SK-N-SH treated with all-trans-retinoic acid at 6 μM for 48 hours (cell line): ENCODE data around the gene PSPH.
"Not testable (repeated sequence)": the region's sequence is repeated elsewhere in the genome, so short reads cannot be mapped to it uniquely, and the experiment has no call there.

Source experiments
- ATAC-seq: fragments of 200-7000 bp; cut with Tn5 transposase; 3 replicates; pipeline ENCODE4 v1.9.1; 2020; ENCODE audit warnings: mild to moderate bottlenecking, moderate library complexity
- ARNTL ChIP-seq: fragments of 450-650 bp; formaldehyde crosslinking; IDR thresholded peaks from 2 replicates; pipeline ENCODE4 v1.5.0; 2020; ENCODE audit warnings: low read depth, mild to moderate bottlenecking, moderate library complexity, borderline replicate concordance
- BACH2 ChIP-seq: fragments of 250-450 bp; sonication (Bioruptor Pico); IDR thresholded peaks from 2 replicates; pipeline ENCODE4 v1.9.0; 2021; ENCODE audit warnings: mild to moderate bottlenecking, borderline replicate concordance
- CREB5 ChIP-seq: fragments of 250-450 bp; sonication (Bioruptor Pico); IDR thresholded peaks from 2 replicates; pipeline ENCODE4 v1.5.1; 2020; ENCODE audit warnings: low read depth, mild to moderate bottlenecking, moderate library complexity
- CSDC2 ChIP-seq: fragments of 250-450 bp; sonication (Bioruptor Pico); IDR thresholded peaks from 2 replicates; pipeline ENCODE4 v1.5.0; 2020; ENCODE audit warnings: mild to moderate bottlenecking, moderate library complexity
- ESRRG ChIP-seq: fragments of 250-450 bp; sonication (Bioruptor Pico); IDR thresholded peaks from 2 replicates; pipeline ENCODE4 v1.6.1; 2021; ENCODE audit warnings: mild to moderate bottlenecking
- GLIS3 ChIP-seq: fragments of 250-450 bp; sonication (Bioruptor Pico); IDR thresholded peaks from 2 replicates; pipeline ENCODE4 v1.5.0; 2020; ENCODE audit warnings: mild to moderate bottlenecking, moderate library complexity
- ISL1 ChIP-seq: fragments of 250-450 bp; sonication (Bioruptor Pico); IDR thresholded peaks from 2 replicates; pipeline ENCODE4 v2.1.2; 2022; ENCODE audit warnings: mild to moderate bottlenecking, moderate library complexity
- OSR1 ChIP-seq: fragments of 250-450 bp; sonication (Bioruptor Pico); IDR thresholded peaks from 2 replicates; pipeline ENCODE4 v1.8.0; 2022; ENCODE audit warnings: moderate library complexity, mild to moderate bottlenecking, inconsistent platforms
- PATZ1 ChIP-seq: fragments of 250-450 bp; sonication (Bioruptor Pico); IDR thresholded peaks from 2 replicates; pipeline ENCODE4 v1.8.0; 2020; ENCODE audit warnings: mild to moderate bottlenecking, moderate library complexity, borderline replicate concordance
- PPARA ChIP-seq: fragments of 250-450 bp; sonication (Bioruptor Pico); IDR thresholded peaks from 2 replicates; pipeline ENCODE4 v1.5.0; 2020; ENCODE audit warnings: mild to moderate bottlenecking, borderline replicate concordance
- RARB ChIP-seq: fragments of 250-450 bp; sonication (Bioruptor Pico); IDR thresholded peaks from 2 replicates; pipeline ENCODE4 v1.8.0; 2021; ENCODE audit warnings: mild to moderate bottlenecking, moderate library complexity
- SNAI2 ChIP-seq: fragments of 250-450 bp; sonication (Bioruptor Pico); IDR thresholded peaks from 2 replicates; pipeline ENCODE4 v1.5.0; 2020; ENCODE audit warnings: mild to moderate bottlenecking, moderate library complexity
- TCF4 ChIP-seq: fragments of 250-450 bp; sonication (Bioruptor Pico); IDR thresholded peaks from 2 replicates; pipeline ENCODE4 v1.8.0; 2021; ENCODE audit warnings: mild to moderate bottlenecking, moderate library complexity, borderline replicate concordance
- ZFP3 ChIP-seq: fragments of 250-450 bp; sonication (Bioruptor Pico); IDR thresholded peaks from 2 replicates; pipeline ENCODE4 v1.5.0; 2020; ENCODE audit warnings: mild to moderate bottlenecking, moderate library complexity
- ZFP30 ChIP-seq: fragments of 450-650 bp; formaldehyde crosslinking; IDR thresholded peaks from 2 replicates; pipeline ENCODE4 v1.5.0; 2022; ENCODE audit warnings: mild to moderate bottlenecking, moderate library complexity
- ZNF565 ChIP-seq: fragments of 450-650 bp; formaldehyde crosslinking; conservative IDR thresholded peaks from 2 replicates; pipeline ENCODE4 v1.5.0; 2020; ENCODE audit warnings: low read depth, mild to moderate bottlenecking, moderate library complexity
- ZNF70 ChIP-seq: fragments of 450-650 bp; formaldehyde crosslinking; IDR thresholded peaks from 2 replicates; pipeline ENCODE4 v1.5.0; 2020; ENCODE audit warnings: mild to moderate bottlenecking, moderate library complexity
- TF ChIP-seq, protein P1 (sequence below): fragments of 250-450 bp; sonication (Bioruptor Pico); IDR thresholded peaks from 2 replicates; pipeline ENCODE4 v1.8.0; 2021; ENCODE audit warnings: low read depth, mild to moderate bottlenecking, moderate library complexity, borderline replicate concordance
- TF ChIP-seq, protein P2 (sequence below): fragments of 250-450 bp; sonication (Bioruptor Pico); IDR thresholded peaks from 2 replicates; pipeline ENCODE4 v1.5.1; 2021; ENCODE audit warnings: mild to moderate bottlenecking, moderate library complexity
- TF ChIP-seq, protein P3 (sequence below): fragments of 250-450 bp; sonication (Bioruptor Pico); IDR thresholded peaks from 2 replicates; pipeline ENCODE4 v1.5.0; 2020; ENCODE audit warnings: mild to moderate bottlenecking, moderate library complexity

Gene PSPH

DNA sequence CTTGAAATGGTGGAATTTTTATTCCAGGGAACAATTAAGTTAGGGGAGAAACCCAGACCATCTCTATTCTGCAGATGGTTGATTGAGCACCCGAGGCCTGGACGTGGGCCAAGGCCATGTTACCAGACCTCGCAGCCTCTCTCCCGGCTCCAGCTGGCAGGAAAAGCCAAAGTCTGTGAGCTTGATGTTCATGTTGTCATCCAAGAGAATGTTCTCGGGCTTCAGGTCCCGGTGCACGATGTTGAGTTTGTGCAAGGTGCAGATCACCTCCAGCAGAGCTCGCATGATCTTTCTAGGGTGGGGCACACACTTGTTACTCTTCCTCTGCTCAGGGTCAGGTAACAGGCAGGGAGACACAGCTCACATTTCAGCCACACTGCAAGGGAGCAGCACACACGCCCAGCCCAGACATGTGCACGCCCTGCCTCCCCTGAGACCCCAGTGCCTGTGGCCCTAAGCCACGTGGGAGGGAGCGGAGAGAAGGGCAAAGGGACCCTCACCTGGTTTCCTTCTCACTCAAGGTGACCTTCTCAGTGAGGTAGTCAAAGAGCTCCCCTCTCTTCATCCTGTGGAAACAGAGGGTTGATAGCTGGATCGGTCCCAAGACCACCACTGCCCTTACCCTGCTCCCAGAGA lies 32.0 kb upstream of the PSPH start (continued):
- TF ChIP-seq, protein P1, sequence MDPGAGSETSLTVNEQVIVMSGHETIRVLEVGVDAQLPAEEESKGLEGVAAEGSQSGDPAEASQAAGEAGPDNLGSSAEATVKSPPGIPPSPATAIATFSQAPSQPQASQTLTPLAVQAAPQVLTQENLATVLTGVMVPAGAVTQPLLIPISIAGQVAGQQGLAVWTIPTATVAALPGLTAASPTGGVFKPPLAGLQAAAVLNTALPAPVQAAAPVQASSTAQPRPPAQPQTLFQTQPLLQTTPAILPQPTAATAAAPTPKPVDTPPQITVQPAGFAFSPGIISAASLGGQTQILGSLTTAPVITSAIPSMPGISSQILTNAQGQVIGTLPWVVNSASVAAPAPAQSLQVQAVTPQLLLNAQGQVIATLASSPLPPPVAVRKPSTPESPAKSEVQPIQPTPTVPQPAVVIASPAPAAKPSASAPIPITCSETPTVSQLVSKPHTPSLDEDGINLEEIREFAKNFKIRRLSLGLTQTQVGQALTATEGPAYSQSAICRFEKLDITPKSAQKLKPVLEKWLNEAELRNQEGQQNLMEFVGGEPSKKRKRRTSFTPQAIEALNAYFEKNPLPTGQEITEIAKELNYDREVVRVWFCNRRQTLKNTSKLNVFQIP: no peak
- no peak for TF ChIP-seq PPARA (CRISPR knock-in tag)
- no peak for TF ChIP-seq OSR1 (CRISPR knock-in tag)
- TF ChIP-seq TCF4: peak; percentile 83
- TF ChIP-seq ISL1: peak; percentile 47
- TF ChIP-seq SNAI2 (CRISPR knock-in tag): peak; percentile 39; the same call in 1 of the 2 replicates
- no peak for TF ChIP-seq ZFP30 (CRISPR knock-in tag)
- TF ChIP-seq BACH2 (CRISPR knock-in tag): no peak

DNA sequence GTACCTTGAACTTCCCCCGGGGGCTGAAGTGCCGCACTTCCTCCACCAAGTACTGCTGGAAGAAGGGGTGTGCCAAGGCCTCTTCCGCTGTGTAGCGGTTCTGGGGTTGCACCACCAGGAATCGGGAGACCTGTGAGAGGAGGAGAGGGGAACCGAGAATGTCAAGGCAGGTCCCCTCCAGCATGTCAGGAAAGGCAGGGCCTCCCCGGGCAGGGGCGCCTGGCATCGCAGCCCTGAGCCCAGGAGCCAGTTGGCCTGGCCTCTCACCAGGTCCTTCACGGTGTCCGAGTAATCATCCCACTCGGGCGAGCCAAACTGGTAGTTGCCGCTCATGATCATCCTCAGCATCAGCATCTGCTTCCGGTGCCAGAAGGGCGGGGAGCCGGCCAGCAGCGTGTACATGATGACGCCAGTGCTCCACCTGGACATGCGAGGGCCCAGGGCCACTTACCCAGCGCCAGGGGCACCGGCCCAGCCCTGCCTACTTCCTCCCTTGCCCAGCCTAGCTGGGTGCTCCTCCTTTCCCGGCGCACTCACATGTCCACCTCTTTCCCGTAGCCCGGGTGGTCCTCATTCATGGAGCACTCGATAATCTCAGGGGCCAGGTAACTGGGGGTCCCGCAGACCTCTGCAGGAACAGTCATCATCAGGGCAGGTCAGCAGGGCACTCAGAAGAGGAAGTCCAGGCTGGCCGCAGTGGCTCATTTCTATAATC lies 30.5 kb upstream of the PSPH start:
- TF ChIP-seq, protein P2, sequence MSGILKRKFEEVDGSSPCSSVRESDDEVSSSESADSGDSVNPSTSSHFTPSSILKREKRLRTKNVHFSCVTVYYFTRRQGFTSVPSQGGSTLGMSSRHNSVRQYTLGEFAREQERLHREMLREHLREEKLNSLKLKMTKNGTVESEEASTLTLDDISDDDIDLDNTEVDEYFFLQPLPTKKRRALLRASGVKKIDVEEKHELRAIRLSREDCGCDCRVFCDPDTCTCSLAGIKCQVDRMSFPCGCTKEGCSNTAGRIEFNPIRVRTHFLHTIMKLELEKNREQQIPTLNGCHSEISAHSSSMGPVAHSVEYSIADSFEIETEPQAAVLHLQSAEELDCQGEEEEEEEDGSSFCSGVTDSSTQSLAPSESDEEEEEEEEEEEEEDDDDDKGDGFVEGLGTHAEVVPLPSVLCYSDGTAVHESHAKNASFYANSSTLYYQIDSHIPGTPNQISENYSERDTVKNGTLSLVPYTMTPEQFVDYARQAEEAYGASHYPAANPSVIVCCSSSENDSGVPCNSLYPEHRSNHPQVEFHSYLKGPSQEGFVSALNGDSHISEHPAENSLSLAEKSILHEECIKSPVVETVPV (CRISPR knock-in tag): no peak
- TF ChIP-seq, protein P1: no peak
- TF ChIP-seq ZFP3 (no peak), ZFP30 (CRISPR knock-in tag) (no peak), GLIS3 (no peak), ZNF70 (CRISPR knock-in tag) (no peak), ISL1 (no peak), ZNF565 (CRISPR knock-in tag) (no peak), SNAI2 (CRISPR knock-in tag) (no peak), ESRRG (CRISPR knock-in tag) (no peak), CREB5 (CRISPR knock-in tag) (no peak), PPARA (CRISPR knock-in tag) (no peak), CSDC2 (CRISPR knock-in tag) (no peak), BACH2 (CRISPR knock-in tag) (no peak), RARB (no peak), OSR1 (CRISPR knock-in tag) (no peak), PATZ1 (CRISPR knock-in tag) (no peak), ARNTL (CRISPR knock-in tag) (no peak)
- TF ChIP-seq, protein P3, sequence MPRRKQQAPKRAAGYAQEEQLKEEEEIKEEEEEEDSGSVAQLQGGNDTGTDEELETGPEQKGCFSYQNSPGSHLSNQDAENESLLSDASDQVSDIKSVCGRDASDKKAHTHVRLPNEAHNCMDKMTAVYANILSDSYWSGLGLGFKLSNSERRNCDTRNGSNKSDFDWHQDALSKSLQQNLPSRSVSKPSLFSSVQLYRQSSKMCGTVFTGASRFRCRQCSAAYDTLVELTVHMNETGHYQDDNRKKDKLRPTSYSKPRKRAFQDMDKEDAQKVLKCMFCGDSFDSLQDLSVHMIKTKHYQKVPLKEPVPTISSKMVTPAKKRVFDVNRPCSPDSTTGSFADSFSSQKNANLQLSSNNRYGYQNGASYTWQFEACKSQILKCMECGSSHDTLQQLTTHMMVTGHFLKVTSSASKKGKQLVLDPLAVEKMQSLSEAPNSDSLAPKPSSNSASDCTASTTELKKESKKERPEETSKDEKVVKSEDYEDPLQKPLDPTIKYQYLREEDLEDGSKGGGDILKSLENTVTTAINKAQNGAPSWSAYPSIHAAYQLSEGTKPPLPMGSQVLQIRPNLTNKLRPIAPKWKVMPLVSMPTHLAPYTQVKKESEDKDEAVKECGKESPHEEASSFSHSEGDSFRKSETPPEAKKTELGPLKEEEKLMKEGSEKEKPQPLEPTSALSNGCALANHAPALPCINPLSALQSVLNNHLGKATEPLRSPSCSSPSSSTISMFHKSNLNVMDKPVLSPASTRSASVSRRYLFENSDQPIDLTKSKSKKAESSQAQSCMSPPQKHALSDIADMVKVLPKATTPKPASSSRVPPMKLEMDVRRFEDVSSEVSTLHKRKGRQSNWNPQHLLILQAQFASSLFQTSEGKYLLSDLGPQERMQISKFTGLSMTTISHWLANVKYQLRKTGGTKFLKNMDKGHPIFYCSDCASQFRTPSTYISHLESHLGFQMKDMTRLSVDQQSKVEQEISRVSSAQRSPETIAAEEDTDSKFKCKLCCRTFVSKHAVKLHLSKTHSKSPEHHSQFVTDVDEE (CRISPR knock-in tag): no peak
- ATAC-seq: no peak

DNA sequence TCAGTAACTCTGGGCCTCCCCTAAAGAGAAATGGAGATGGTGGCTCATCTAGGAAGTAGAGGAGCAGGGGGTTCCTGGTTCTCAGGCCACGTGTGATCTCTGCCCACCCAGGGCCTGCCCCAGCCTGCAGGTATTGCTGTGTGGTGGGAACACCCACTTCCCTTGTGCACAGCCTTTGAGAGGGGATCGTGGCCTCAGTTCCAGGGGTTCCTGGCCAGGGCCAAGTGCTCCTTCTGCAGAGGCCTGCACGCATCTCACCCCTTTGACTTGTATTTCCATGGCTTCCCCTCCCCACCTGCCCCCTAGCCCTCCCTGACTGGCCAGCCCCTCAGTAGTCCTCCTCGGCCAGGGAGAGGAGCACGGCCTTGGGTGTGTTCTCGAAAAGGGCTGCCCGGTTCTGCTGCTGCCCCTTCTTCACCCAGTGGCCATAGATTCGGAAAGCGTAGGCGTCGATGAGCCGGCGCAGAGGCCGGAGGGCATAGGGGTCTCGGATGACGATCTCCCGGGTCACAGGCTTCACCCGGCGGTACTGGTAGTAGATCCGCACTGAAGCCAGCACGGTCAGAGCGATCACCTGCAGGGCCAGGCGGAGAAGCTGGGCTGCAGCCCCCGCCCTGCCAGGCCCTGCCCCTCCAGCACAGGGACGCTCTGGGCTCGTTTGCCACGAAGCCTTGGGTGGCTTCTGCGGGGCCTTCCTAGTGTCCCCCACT lies 29.6 kb upstream of the PSPH start:
- not testable (repeated sequence) for ATAC-seq
